H9 (cell line): ENCODE measurements around the gene FLT1. TPM values are rescaled to one million over a fixed set of nuclear protein-coding genes. Genes with fewer than 3 reads are reported as not detected.

Experiments used
- DNase-seq: peaks from one replicate; pipeline ENCODE4 v3.0.0-alpha.2; 2017
- H2AFZ ChIP-seq: one replicate; pipeline ENCODE4 v1.6.1; 2013; ENCODE audit warnings: mild to moderate bottlenecking, low read length, control low read depth, moderate library complexity
- H2AK5ac ChIP-seq: 2 replicates; pipeline ENCODE4 v1.6.1; 2013; ENCODE audit warnings: low read length, control low read depth, mixed read lengths; ENCODE audit not compliant: insufficient read length
- H2BK120ac ChIP-seq: one replicate; pipeline ENCODE4 v1.6.1; 2013; ENCODE audit warnings: low read depth, mild to moderate bottlenecking, low read length, control low read depth, inconsistent platforms; ENCODE audit not compliant: poor library complexity, severe bottlenecking
- H2BK12ac ChIP-seq: 2 replicates; pipeline ENCODE4 v1.6.1; 2013; ENCODE audit warnings: low read length, control low read depth, mixed read lengths, low read depth; ENCODE audit not compliant: insufficient read length
- H2BK15ac ChIP-seq: 2 replicates; pipeline ENCODE4 v1.6.1; 2013; ENCODE audit warnings: low read depth, low read length, control low read depth
- H2BK20ac ChIP-seq: one replicate; pipeline ENCODE4 v1.6.1; 2013; ENCODE audit warnings: low read depth, mild to moderate bottlenecking, low read length, control low read depth, inconsistent platforms; ENCODE audit not compliant: poor library complexity, severe bottlenecking
- H2BK5ac ChIP-seq: 2 replicates; pipeline ENCODE4 v1.6.1; 2013; ENCODE audit warnings: low read length, control low read depth, mixed read lengths; ENCODE audit not compliant: insufficient read length
- H3K14ac ChIP-seq: 2 replicates; pipeline ENCODE4 v1.6.1; 2013; ENCODE audit warnings: low read length, control low read depth; ENCODE audit not compliant: insufficient read depth
- H3K18ac ChIP-seq: 2 replicates; pipeline ENCODE4 v1.6.1; 2013; ENCODE audit warnings: low read depth, mild to moderate bottlenecking, mixed read lengths, low read length, control low read depth; ENCODE audit not compliant: insufficient read length
- H3K23ac ChIP-seq: 2 replicates; pipeline ENCODE4 v1.6.1; 2013; ENCODE audit warnings: low read length, control low read depth, mixed read lengths, low read depth; ENCODE audit not compliant: insufficient read length
- H3K23me2 ChIP-seq: 2 replicates; pipeline ENCODE4 v1.6.1; 2013; ENCODE audit warnings: low read depth, mild to moderate bottlenecking, mixed read lengths, low read length, control low read depth; ENCODE audit not compliant: insufficient read length, poor library complexity, severe bottlenecking
- H3K27ac ChIP-seq: 2 replicates; pipeline ENCODE4 v1.5.1; 2013; ENCODE audit warnings: low read length, control low read depth, mixed read lengths, low read depth; ENCODE audit not compliant: insufficient read length
- H3K27me3 ChIP-seq: 2 replicates; pipeline ENCODE4 v1.6.1; 2013; ENCODE audit warnings: low read length, control low read depth, inconsistent platforms; ENCODE audit not compliant: insufficient read depth
- H3K4ac ChIP-seq: 2 replicates; pipeline ENCODE4 v1.6.1; 2013; ENCODE audit warnings: low read depth, mild to moderate bottlenecking, control low read depth, inconsistent platforms, low read length, moderate library complexity
- H3K4me1 ChIP-seq: 2 replicates; pipeline ENCODE4 v1.6.1; 2013; ENCODE audit warnings: low read length, control low read depth, inconsistent platforms; ENCODE audit not compliant: insufficient read depth
- H3K4me2 ChIP-seq: 2 replicates; pipeline ENCODE4 v1.6.1; 2013; ENCODE audit warnings: low read length, control low read depth, mixed read lengths; ENCODE audit not compliant: insufficient read length, insufficient read depth
- H3K56ac ChIP-seq: 2 replicates; pipeline ENCODE4 v1.6.1; 2013; ENCODE audit warnings: low read depth, mild to moderate bottlenecking, mixed read lengths, low read length, control low read depth; ENCODE audit not compliant: insufficient read length
- H3K79me1 ChIP-seq: 2 replicates; pipeline ENCODE4 v1.6.1; 2013; ENCODE audit warnings: low read depth, mild to moderate bottlenecking, moderate library complexity, low read length, control low read depth, inconsistent platforms; ENCODE audit not compliant: insufficient read depth, poor library complexity, severe bottlenecking
- H3K79me2 ChIP-seq: 2 replicates; pipeline ENCODE4 v1.6.1; 2013; ENCODE audit warnings: low read length, control low read depth, inconsistent platforms; ENCODE audit not compliant: insufficient read depth
- H3K9ac ChIP-seq: 2 replicates; pipeline ENCODE4 v1.6.1; 2013; ENCODE audit warnings: low read length, control low read depth, mixed read lengths; ENCODE audit not compliant: insufficient read length; ENCODE audit errors: extremely low read depth
- H3K9me3 ChIP-seq: one replicate; pipeline ENCODE4 v1.6.1; 2013; ENCODE audit warnings: low read depth, low read length, inconsistent platforms; ENCODE audit not compliant: control insufficient read depth
- H3T11ph ChIP-seq: one replicate; pipeline ENCODE4 v1.6.1; 2013; ENCODE audit warnings: mild to moderate bottlenecking, low read length, control low read depth, inconsistent platforms
- H4K20me1 ChIP-seq: one replicate; pipeline ENCODE4 v1.6.1; 2013; ENCODE audit not compliant: control insufficient read depth, insufficient read length, insufficient read depth
- H4K5ac ChIP-seq: 2 replicates; pipeline ENCODE4 v1.6.1; 2013; ENCODE audit warnings: low read depth, mild to moderate bottlenecking, mixed read lengths, low read length, control low read depth; ENCODE audit not compliant: insufficient read length
- H4K8ac ChIP-seq: replicated peaks from 2 replicates; pipeline ENCODE4 v1.6.1; 2013; ENCODE audit warnings: low read length, control low read depth, mixed read lengths, low read depth; ENCODE audit not compliant: insufficient read length
- H4K91ac ChIP-seq: 2 replicates; pipeline ENCODE4 v1.6.1; 2013; ENCODE audit warnings: low read depth, mild to moderate bottlenecking, moderate library complexity, mixed read lengths, low read length, control low read depth; ENCODE audit not compliant: insufficient read length
- H3K27ac Mint-ChIP-seq, 3 experiments: 2 replicates in 2 of 3; 3 replicates in 1 of 3; pipeline ENCODE4 v1.8.0; 2020 to 2021; ENCODE audit warnings: mixed read lengths in 3 of 3, mild to moderate bottlenecking in 1 of 3, moderate library complexity in 1 of 3
- H3K27me3 Mint-ChIP-seq: 2 replicates; pipeline ENCODE4 v1.8.0; 2021; ENCODE audit warnings: low read depth, mild to moderate bottlenecking, moderate library complexity, mixed read lengths
- H3K36me3 Mint-ChIP-seq, 3 experiments: 2 replicates in 2 of 3; 3 replicates in 1 of 3; pipeline ENCODE4 v1.8.0; 2020 to 2021; ENCODE audit warnings: low read depth in 3 of 3, mixed read lengths in 3 of 3; ENCODE audit not compliant: insufficient read depth in 1 of 3
- H3K4me1 Mint-ChIP-seq, 2 experiments: 2 replicates each; pipeline ENCODE4 v1.8.0; 2020; ENCODE audit warnings: mixed read lengths in 2 of 2
- H3K4me3 Mint-ChIP-seq, 2 experiments: 2 replicates in 1 of 2; 3 replicates in 1 of 2; pipeline ENCODE4 v1.8.0; 2020 to 2021; ENCODE audit warnings: mild to moderate bottlenecking in 2 of 2, mixed read lengths in 2 of 2, moderate library complexity in 1 of 2
- H3K9me3 Mint-ChIP-seq, 2 experiments: 2 replicates in 1 of 2; 3 replicates in 1 of 2; pipeline ENCODE4 v1.8.0; 2020; ENCODE audit warnings: mild to moderate bottlenecking in 2 of 2, mixed read lengths in 2 of 2, moderate library complexity in 1 of 2
- CTCF ChIP-seq: fragments of 200-600 bp; sonication (generic); conservative IDR thresholded peaks from 3 replicates; pipeline ENCODE4 v1.8.0; 2021; ENCODE audit warnings: antibody characterized with exemption, mild to moderate bottlenecking
- WGBS: extraction: QIAGEN DNeasy Blood & Tissue Kit; methylation state at CpG from one replicate; pipeline ENCODE4 v1.1.7; 2013; ENCODE audit warnings: missing lambda C conversion rate, low lambda C conversion rate, mixed read lengths; ENCODE audit not compliant: insufficient read length; ENCODE audit errors: extremely low coverage; 5-methylcytosine and 5-hydroxymethylcytosine counted together
- total RNA-seq: library from RNA; stranded (reverse); gene quantifications from 2 replicates; pipeline ENCODE4 v1.2.1, GENCODE V29; 2021

Gene FLT1
- total RNA-seq, 1 experiment from 2014 or later = 84.1 TPM

DNA sequence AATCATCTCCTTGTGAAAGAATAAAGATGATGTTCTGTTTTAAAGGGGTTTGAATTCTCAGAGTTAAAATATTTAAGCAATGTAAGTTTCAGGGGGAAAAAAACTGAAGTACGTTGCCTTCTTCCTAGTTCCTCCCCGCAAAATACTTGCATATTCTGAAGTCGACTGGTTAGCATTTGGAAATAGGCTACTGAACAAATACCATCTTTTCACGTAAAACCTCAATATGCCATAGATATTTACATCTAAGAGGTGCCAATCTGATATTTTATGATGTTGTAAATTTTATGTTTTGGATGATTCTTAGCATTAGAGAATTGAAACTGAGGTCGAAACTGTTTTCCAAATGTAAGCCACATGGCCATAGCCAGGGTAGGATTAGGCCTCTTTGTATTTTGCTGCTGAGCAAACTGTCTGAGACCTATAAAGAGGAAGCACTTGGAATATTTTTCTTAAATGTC is 138.3 kb downstream of the FLT1 start:
- H4K91ac ChIP-seq = no peak overlapping the region
- no peak overlapping the region for H2BK12ac ChIP-seq
- H3T11ph ChIP-seq = no peak overlapping the region
- no peak overlapping the region for H2BK120ac ChIP-seq
- no peak for DNase-seq
- H3K9me3 ChIP-seq = no peaks in the 10 kb centered on the region
- H2BK15ac ChIP-seq = no peak overlapping the region
- Mint-ChIP-seq H3K27ac (no peak overlapping the region), H3K4me3 (no peak overlapping the region), H3K9me3 (no peaks in the 10 kb centered on the region), H3K4me1 (peaks cover 27 to 30% of the 10 kb centered on the region in 2 experiments), H3K36me3 (peaks cover 0 to 10% (median 0%) of the 10 kb centered on the region in 3 experiments; a peak in 4 of 7 replicates), H3K27me3 (no peaks in the 10 kb centered on the region)
- H3K27me3 ChIP-seq = no peaks in the 10 kb centered on the region
- H2AFZ ChIP-seq = no peak overlapping the region
- H3K4me2 ChIP-seq = no peak overlapping the region
- H2BK5ac ChIP-seq = no peak overlapping the region
- H4K20me1 ChIP-seq = no peaks in the 10 kb centered on the region
- H4K8ac ChIP-seq = no peak overlapping the region
- no peaks in the 10 kb centered on the region for H3K79me2 ChIP-seq
- no peaks in the 10 kb centered on the region for H3K79me1 ChIP-seq
- no peak overlapping the region for H4K5ac ChIP-seq
- peaks cover 8% of the 10 kb centered on the region; the same call in 1 of the 2 replicates for H3K4me1 ChIP-seq
- no peak overlapping the region for H3K18ac ChIP-seq
- no peak overlapping the region for H3K9ac ChIP-seq
- no CpG with 5 or more reads among the region's 5 CpGs for WGBS
- H3K23me2 ChIP-seq = no peaks in the 10 kb centered on the region
- H3K56ac ChIP-seq = no peak overlapping the region
- no peak overlapping the region for H2BK20ac ChIP-seq
- TF ChIP-seq CTCF = no peak
- H2AK5ac ChIP-seq = no peak overlapping the region
- H3K14ac ChIP-seq = no peak overlapping the region
- H3K4ac ChIP-seq = no peak overlapping the region
- H3K23ac ChIP-seq = no peak overlapping the region
- peak overlapping the region; percentile 23 for H3K27ac ChIP-seq
